HPDE6-E6E7 (cell line): Measurements from ENCODE around the gene PHB1.
"Not testable (repeated sequence)": the region's sequence is repeated elsewhere in the genome, so short reads cannot be mapped to it uniquely, and the experiment has no call there.

Experiments
- DNase-seq: peaks from one replicate; pipeline ENCODE4 v3.0.0; 2011; ENCODE audit warnings: missing footprints; ENCODE audit errors: extremely low spot score

The PHB1 gene

GRCh38 chr17:49439673-49440571 lies 25.2 kb upstream of the PHB1 start:
- DNase-seq = no peak

GRCh38 chr17:49439305-49439672 lies 24.6 kb upstream of the PHB1 start:
- no peak for DNase-seq

GRCh38 chr17:49438436-49439278 lies 24.0 kb upstream of the PHB1 start:
- no peak for DNase-seq

- DNase-seq = no peak
Measured at GRCh38 chr17:49437696-49438435, 23.2 kb upstream of the PHB1 start.

GRCh38 chr17:49436174-49436573 lies 21.5 kb upstream of the PHB1 start:
- DNase-seq = no peak

- DNase-seq = no peak
Measured at GRCh38 chr17:49435671-49436029, 21.0 kb upstream of the PHB1 start.

- DNase-seq = peak; percentile 83
Measured at GRCh38 chr17:49434821-49435670, 20.4 kb upstream of the PHB1 start.

- DNase-seq = no peak
Measured at GRCh38 chr17:49433000-49433694, 18.5 kb upstream of the PHB1 start.

GRCh38 chr17:49431743-49432142 lies 17.1 kb upstream of the PHB1 start:
- no peak for DNase-seq

GRCh38 chr17:49425004-49425286 lies 10.3 kb upstream of the PHB1 start:
- no peak for DNase-seq

GRCh38 chr17:49424276-49425003 lies 9.8 kb upstream of the PHB1 start:
- not testable (repeated sequence) for DNase-seq

GRCh38 chr17:49422714-49423113 lies 8.0 kb upstream of the PHB1 start:
- DNase-seq = no peak

GRCh38 chr17:49419761-49420160 lies 5.1 kb upstream of the PHB1 start:
- DNase-seq = not testable (repeated sequence)

GRCh38 chr17:49418754-49419740 lies 4.4 kb upstream of the PHB1 start:
- DNase-seq = not testable (repeated sequence)

- DNase-seq = no peak
Measured at GRCh38 chr17:49414271-49414621, 436 bp downstream of the PHB1 start.

GRCh38 chr17:49409066-49409465 lies 5.6 kb downstream of the PHB1 start:
- DNase-seq = no peak

GRCh38 chr17:49407981-49408501 lies 6.6 kb downstream of the PHB1 start:
- DNase-seq = peak; percentile 87

GRCh38 chr17:49407086-49407485 lies 7.6 kb downstream of the PHB1 start:
- DNase-seq = no peak
